ENCODE results near the gene SSBP3.

Gene SSBP3

DNA sequence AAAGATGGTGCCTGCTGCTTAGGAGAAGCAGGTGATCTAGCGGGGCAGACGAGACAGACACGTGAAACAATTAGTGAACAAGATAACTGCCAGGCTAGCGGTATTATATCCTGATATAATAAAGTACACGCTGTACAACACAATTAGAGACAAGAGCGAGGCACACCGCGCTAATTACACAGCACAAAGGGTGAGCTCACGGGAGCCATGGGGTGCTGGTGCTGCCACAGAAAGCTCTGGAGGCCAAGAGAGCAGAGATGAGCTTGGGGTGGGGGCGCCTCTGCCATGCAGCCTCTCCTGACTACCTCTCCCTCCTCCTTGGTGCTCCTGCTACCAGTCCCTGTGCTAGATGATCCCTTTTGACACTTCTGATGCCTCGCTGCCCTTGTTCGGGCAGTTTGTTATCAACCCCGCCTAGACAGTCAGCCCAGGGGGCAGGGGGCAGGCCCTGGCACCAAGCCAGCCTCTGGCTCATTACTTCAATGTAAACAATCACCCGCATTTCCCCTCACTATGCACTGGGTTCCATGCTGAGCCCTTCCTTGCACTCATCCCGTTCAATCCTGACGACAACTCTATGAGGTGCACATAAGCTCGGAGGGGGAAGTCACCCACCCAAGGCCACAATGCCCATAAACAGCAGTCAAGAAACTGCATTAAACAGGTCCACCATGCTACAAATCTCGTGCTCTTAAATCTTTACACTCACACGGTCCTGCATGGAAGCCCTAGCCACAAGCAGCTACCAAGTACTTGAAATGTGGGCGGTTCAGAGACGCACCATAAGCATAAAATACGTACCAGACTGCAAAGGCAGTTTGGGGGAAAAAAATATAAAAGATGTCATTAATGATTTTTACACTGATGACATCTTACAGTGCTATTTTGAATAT, 103.0 kb downstream of the SSBP3 start:
- peak in 1 of 2 donors; percentile 7 for DNase-seq

DNA sequence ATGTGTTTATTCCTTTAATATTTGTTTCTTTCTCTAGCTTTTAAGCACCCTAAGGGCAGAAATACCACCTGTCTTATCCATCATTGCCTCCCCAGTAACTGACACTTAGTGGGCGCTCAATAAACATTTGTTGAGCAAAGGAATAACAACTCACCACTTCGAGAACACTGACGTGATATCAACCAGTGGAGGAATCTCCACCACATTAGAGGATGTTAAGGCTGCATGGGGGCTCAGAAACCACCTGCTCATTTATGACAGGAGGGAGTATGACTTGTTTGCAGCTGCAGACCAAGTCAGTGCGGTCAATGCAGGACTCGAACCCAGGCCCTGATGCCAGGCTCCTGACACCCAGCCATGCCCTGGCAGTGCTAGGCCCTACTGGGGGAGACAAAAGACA, 103.6 kb downstream of the SSBP3 start:
- no peak for DNase-seq

DNA sequence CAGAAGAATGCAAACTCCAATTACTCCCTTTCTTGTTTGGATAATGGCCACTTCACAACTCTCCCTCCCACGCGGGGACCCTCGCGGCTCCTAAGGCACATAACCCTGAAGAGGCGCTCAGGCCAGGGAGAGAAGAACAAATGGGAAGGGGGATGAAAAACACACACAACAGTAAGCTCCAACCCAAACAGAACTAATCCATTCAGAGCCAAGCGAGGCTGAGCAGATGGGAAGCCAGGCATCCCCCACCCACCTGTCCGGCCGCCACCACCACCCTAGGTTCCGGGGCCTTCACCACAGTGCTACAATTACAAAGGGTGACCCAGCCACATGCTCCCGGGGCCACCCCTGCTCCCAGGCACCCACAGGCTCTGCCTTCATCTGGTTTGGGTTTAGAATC, 104.7 kb downstream of the SSBP3 start:
- no peak for DNase-seq

DNA sequence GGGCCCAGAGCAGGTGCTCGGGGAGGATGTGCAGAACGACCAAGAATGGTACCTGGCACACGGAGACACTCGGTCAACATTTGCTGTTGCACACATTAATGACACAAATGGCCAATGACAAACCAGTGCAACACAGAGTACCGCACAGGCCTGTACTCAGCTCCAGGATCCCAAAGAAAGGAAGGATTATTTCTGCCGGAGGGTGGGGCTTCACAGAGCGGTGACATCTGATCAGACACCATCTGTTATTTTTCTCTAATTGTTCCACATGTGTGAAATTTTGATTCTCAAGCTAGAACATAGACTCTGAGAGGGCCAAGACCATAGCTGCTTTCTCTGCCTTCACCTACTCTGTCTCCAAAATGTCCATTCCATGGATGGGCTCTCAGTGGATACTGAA, 105.8 kb downstream of the SSBP3 start:
- no peak for DNase-seq

GRCh38 chr1:54299037-54299436, 107.2 kb downstream of the SSBP3 start:
- no peak for DNase-seq

DNA sequence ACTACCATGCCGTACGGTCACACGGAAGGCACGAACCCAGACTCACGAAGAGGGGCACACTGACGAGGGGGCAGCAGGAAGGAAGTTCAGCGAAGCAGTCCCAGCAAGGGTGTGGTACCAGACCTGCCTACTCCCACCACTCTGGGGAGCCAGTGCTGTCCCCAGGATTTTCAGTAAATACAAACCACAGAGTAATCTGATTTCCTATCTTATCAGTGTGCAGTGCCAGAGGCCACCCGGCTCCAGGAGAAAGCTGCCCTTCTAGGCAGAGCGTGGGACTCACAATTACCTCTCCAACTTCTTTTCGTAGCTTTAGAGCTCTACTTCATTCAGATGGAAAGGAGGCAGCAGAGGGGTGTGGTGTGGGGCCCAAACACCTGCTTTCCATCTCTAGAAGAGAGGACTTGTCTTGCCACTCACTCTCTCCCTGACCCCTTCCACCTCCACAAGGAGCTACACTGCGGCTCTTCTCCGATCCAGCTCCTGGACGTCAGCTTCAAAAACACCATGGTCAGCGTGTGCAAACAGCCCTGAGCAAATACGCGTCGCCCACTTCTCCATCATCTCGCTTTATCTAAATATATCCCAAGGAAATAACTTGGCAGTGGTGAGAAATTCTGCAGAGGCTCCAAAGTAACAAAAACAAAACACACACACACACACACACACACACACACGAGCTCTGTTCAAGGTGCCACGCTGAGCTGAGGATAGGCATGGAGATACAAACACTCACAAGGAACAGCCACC, 107.7 kb downstream of the SSBP3 start:
- no peak for DNase-seq

DNA sequence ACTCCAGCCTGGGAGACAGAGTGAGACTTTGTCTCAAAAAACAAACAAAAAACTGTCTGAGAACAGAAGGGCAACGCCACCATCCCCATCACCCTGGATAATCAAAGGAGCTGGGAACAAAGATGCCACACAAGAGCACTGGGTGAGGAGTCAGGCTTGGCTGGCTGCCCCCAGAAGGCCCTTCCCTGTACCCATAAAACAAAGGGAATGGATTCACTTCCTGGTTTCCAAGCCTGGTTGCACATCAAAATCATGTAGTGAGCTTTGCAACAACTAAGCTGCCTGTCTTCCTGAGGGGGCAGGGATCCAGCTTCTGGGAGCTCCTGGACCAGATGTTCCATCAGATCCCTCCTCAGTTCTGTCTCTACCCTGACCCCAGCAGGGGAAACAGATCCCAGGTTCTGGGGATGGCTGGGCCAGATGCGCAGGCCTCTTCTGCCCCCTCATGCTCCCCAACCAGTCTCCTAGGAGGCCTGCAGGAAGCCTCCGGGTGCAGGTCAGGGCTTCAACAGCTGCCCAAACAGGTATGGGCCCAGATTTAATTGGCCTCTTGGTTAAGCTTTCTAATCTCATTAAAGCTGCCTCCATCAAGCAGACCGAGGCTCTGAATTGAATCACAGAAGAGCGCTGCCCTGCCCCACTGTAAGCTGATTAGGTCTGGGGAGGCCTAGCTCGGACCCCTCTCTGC, 108.5 kb downstream of the SSBP3 start:
- peak; percentile 12 to 19 for DNase-seq

- no peak for DNase-seq
These were observed 109.5 kb downstream of the SSBP3 start for GRCh38 chr1:54296666-54297065.

- DNase-seq, result no peak
These were observed 111.3 kb downstream of the SSBP3 start for GRCh38 chr1:54294887-54295286.

DNA sequence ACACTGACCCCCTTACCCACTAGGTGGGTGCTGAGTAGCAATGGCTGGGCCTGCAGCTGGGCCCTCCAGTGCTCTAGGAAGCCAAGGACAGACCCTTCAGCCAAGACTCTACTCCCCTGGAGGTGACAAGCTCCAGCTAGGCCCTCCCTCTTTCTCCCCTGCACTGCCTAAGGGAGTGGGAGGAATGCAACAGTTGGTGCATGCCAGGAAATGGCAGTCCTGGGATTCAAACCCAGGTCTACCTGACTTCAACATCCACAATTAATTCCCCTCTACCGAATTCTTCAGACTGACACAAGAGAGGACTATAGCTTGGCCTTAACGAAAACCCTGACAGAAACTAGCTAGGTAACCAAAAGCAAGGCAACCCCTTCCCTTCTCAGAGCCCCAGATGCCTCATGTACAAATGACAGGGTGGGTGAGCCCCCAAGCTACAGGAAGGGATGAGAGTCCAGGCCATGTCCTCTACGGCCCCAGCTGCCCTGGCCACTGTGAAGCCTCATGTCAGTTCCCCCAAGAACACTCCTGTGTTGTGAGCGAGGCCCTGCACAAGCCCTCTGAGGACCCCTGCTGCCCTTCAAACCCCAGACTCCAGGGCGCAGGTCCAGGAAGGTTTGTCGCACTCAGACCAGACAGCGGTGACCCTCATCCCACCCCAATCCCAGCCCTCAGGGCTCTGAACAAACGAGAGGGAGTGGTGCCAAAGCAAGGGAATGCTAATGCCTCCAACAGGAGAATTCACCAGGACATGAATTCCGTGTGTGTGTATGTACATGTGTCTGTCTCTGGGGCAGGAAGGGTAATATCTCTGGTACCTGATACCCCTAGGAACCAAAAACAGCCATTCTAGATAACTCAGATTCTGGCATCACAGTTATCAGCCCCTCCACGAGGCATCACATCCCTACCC, 113.9 kb downstream of the SSBP3 start:
- no peak for DNase-seq

- DNase-seq, result no peak
These were observed 114.8 kb downstream of the SSBP3 start for GRCh38 chr1:54291276-54292001.

- DNase-seq, result no peak
These were observed 115.5 kb downstream of the SSBP3 start for GRCh38 chr1:54290506-54291184.

- no peak for DNase-seq
These were observed 116.4 kb downstream of the SSBP3 start for GRCh38 chr1:54289712-54290233.

- peak; percentile 30 to 60 for DNase-seq
These were observed 118.4 kb downstream of the SSBP3 start for GRCh38 chr1:54287801-54288211.

GRCh38 chr1:54287176-54287650, 119.0 kb downstream of the SSBP3 start:
- DNase-seq, result peak; percentile 32 to 67

- no peak for DNase-seq
These were observed 120.3 kb downstream of the SSBP3 start for GRCh38 chr1:54285815-54286345.

GRCh38 chr1:54284781-54285529, 121.2 kb downstream of the SSBP3 start:
- DNase-seq, result no peak

DNA sequence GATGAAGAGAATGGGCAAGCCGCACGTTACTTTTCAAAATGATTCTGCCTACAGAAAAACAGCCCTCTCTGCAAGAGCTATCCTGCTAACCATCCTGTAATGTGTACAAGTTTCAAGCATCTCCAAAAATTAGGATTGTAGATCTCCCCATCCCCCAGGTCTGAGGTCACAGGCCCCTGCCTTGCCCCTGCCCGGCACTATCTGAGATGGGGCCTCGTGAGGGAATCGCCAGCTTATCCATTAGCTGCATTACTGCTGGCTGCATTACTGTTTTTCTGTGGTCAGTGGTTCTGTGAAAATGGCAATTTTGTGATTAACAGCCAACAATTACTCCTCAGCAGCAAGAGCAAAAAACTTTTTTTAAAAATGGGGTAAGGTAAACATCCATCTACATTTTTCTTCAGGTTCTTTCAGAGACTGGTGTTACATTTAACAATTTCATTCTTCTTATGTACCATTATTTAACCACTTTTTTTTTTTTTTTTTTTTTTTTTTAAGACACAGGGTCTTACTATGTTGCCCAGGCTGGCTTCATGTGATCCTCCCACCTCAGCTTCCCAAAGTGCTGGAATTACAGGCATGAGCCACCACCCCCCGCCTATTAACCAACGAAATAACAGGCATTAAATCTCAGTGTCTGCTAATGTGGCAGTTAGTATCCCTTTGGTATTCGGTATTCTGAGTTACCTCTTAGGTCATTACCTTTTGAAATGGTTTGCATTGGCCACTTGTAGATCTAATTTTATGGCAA, 122.4 kb downstream of the SSBP3 start:
- DNase-seq, result no peak
